A549 (cell line): ENCODE data around the gene BLCAP. TPM values are rescaled to one million over a fixed set of nuclear protein-coding genes. Genes with fewer than 3 reads are reported as not detected.

ENCODE experiments used
- ATAC-seq, 2 experiments: fragments of 200-7000 bp in 1 of 2; fragments of >200 bp in 1 of 2; cut with Nextera tagmentation in 1 of 2; cut with Tn5 transposase in 1 of 2; 3 replicates each; pipeline versions ENCODE4 v1.8.0 to v1.9.1; 2018 to 2020; ENCODE audit warnings: mild to moderate bottlenecking in 1 of 2, moderate library complexity in 1 of 2
- CTCF ChIA-PET: fragments of 300-600 bp; sonication (Branson Sonifier 250); formaldehyde crosslinking; extraction: SDS; loops from one replicate; lab custom pipeline; 2021; ENCODE audit warnings: antibody characterized with exemption, inconsistent platforms; lab: Yijun Ruan, JAX
- POLR2A ChIA-PET: fragments of 350-600 bp; formaldehyde crosslinking; extraction: SDS; loops from one replicate; lab custom pipeline; 2021; ENCODE audit warnings: antibody characterized with exemption, inconsistent platforms; lab: Yijun Ruan, JAX
- DNase-seq, 2 experiments: peaks; one replicate each; pipeline versions ENCODE4 v3.0.0 to v3.0.0-alpha.2; 2011 to 2016; ENCODE audit warnings: low read depth in 1 of 2, low spot score in 1 of 2
- FAIRE-seq: peaks from 2 replicates; lab custom pipeline; 2011; peaks lifted over from hg19 to GRCh38; lab: Jason Lieb, UNC
- H3K27ac ChIP-seq, 2 experiments: fragments of >200 bp; sonication (Bioruptor Twin); formaldehyde crosslinking; 3 replicates each; pipeline ENCODE4 v1.5.1; 2016 to 2017
- H3K4me1 ChIP-seq: fragments of >200 bp; sonication (Bioruptor Twin); formaldehyde crosslinking; 3 replicates; pipeline ENCODE4 v1.6.1; 2016
- H3K4me2 ChIP-seq: fragments of >200 bp; sonication (Bioruptor Twin); formaldehyde crosslinking; 3 replicates; pipeline ENCODE4 v1.6.1; 2016
- H3K4me3 ChIP-seq: fragments of >200 bp; sonication (Bioruptor Twin); formaldehyde crosslinking; 3 replicates; pipeline ENCODE4 v1.5.1; 2016
- H3K9me3 ChIP-seq: fragments of >200 bp; sonication (Bioruptor Twin); formaldehyde crosslinking; 3 replicates; pipeline ENCODE4 v1.6.1; 2016
- ATOH8 ChIP-seq: fragments of 250-450 bp; sonication (Bioruptor Pico); IDR thresholded peaks from 2 replicates; pipeline ENCODE4 v1.5.0; 2020; ENCODE audit warnings: low read depth, mild to moderate bottlenecking, moderate library complexity
- CEBPB ChIP-seq, 2 experiments: fragments of >200 bp in 1 of 2; sonication (Bioruptor Twin) in 1 of 2; formaldehyde crosslinking in 1 of 2; IDR thresholded peaks; 2 replicates each; pipeline ENCODE4 v1.6.1; 2012 to 2016
- E2F6 ChIP-seq: IDR thresholded peaks from 2 replicates; pipeline ENCODE4 v1.6.1; 2012; ENCODE audit warnings: low read depth, borderline replicate concordance
- EHF ChIP-seq: fragments of 250-450 bp; sonication (Bioruptor Pico); IDR thresholded peaks from 2 replicates; pipeline ENCODE4 v1.5.0; 2020; ENCODE audit warnings: mild to moderate bottlenecking
- FOSL2 ChIP-seq, 2 experiments: fragments of 450-650 bp in 1 of 2; fragments of >200 bp in 1 of 2; sonication (Bioruptor Twin) in 1 of 2; formaldehyde crosslinking; IDR thresholded peaks; 2 replicates each; pipeline versions ENCODE4 v1.5.0 to v1.6.1; 2016 to 2020; ENCODE audit warnings: mild to moderate bottlenecking in 1 of 2, moderate library complexity in 1 of 2
- FOXS1 ChIP-seq: fragments of 250-450 bp; sonication (Bioruptor Pico); IDR thresholded peaks from 2 replicates; pipeline ENCODE4 v1.5.0; 2020; ENCODE audit warnings: mild to moderate bottlenecking, moderate library complexity
- HEYL ChIP-seq: fragments of 250-450 bp; sonication (Bioruptor Pico); IDR thresholded peaks from 2 replicates; pipeline ENCODE4 v1.8.0; 2021; ENCODE audit warnings: mild to moderate bottlenecking, moderate library complexity
- HMGXB4 ChIP-seq: fragments of 250-450 bp; sonication (Bioruptor Pico); IDR thresholded peaks from 2 replicates; pipeline ENCODE4 v1.5.0; 2021; ENCODE audit warnings: mild to moderate bottlenecking, moderate library complexity, borderline replicate concordance
- HOXB13 ChIP-seq: fragments of 250-450 bp; sonication (Bioruptor Pico); IDR thresholded peaks from 2 replicates; pipeline ENCODE4 v1.5.0; 2020; ENCODE audit warnings: low read depth, mild to moderate bottlenecking, moderate library complexity
- HOXB5 ChIP-seq: fragments of 250-450 bp; sonication (Bioruptor Pico); IDR thresholded peaks from 2 replicates; pipeline ENCODE4 v1.5.0; 2020; ENCODE audit warnings: mild to moderate bottlenecking, moderate library complexity
- JUN ChIP-seq, 2 experiments: fragments of >200 bp; sonication (Bioruptor Twin); formaldehyde crosslinking; IDR thresholded peaks; 2 replicates in 1 of 2; 3 replicates in 1 of 2; pipeline ENCODE4 v1.6.1; 2016 to 2017
- JUNB ChIP-seq: fragments of >200 bp; sonication (Bioruptor Twin); formaldehyde crosslinking; IDR thresholded peaks from 2 replicates; pipeline ENCODE4 v1.6.1; 2016
- NFE2L2 ChIP-seq: fragments of 150-350 bp; conservative IDR thresholded peaks from 2 replicates; pipeline ENCODE4 v1.6.1; 2014; ENCODE audit warnings: low read length
- NPAS2 ChIP-seq: fragments of 250-450 bp; sonication (Bioruptor Pico); IDR thresholded peaks from 2 replicates; pipeline ENCODE4 v1.8.0; 2022; ENCODE audit warnings: mild to moderate bottlenecking, moderate library complexity, borderline replicate concordance
- POLR2AphosphoS2 ChIP-seq: conservative IDR thresholded peaks from 2 replicates; pipeline ENCODE4 v1.6.1; 2012; ENCODE audit warnings: low read length, improper control_type of control experiment, inconsistent platforms
- RAD21 ChIP-seq, 2 experiments: fragments of >200 bp in 1 of 2; sonication (Bioruptor Twin) in 1 of 2; formaldehyde crosslinking in 1 of 2; IDR thresholded peaks in 1 of 2; conservative IDR thresholded peaks in 1 of 2; 2 replicates in 1 of 2; 3 replicates in 1 of 2; pipeline ENCODE4 v1.6.1; 2012 to 2018; ENCODE audit warnings: inconsistent platforms in 1 of 2
- RARB ChIP-seq: fragments of 250-450 bp; sonication (Bioruptor Pico); IDR thresholded peaks from 2 replicates; pipeline ENCODE4 v1.8.0; 2021; ENCODE audit warnings: mild to moderate bottlenecking, moderate library complexity
- RNF2 ChIP-seq: fragments of 200-600 bp; sonication (generic); IDR thresholded peaks from 2 replicates; pipeline ENCODE4 v1.6.1; 2016; ENCODE audit warnings: low read depth, mild to moderate bottlenecking, antibody characterized with exemption, moderate library complexity, borderline replicate concordance
- SMC3 ChIP-seq: fragments of >200 bp; sonication (Bioruptor Twin); formaldehyde crosslinking; IDR thresholded peaks from 3 replicates; pipeline ENCODE4 v1.6.1; 2018; ENCODE audit warnings: inconsistent platforms
- TFCP2L1 ChIP-seq: fragments of 250-450 bp; sonication (Bioruptor Pico); IDR thresholded peaks from 2 replicates; pipeline ENCODE4 v1.5.0; 2021; ENCODE audit warnings: mild to moderate bottlenecking
- ZNF302 ChIP-seq: fragments of 250-450 bp; sonication (Bioruptor Pico); IDR thresholded peaks from 2 replicates; pipeline ENCODE4 v1.9.0; 2021; ENCODE audit warnings: inconsistent platforms, mild to moderate bottlenecking, moderate library complexity
- ZSCAN20 ChIP-seq: fragments of 250-450 bp; sonication (Bioruptor Pico); IDR thresholded peaks from 2 replicates; pipeline ENCODE4 v1.8.0; 2022; ENCODE audit warnings: mild to moderate bottlenecking, moderate library complexity
- WGBS: methylation state at CpG from one replicate; pipeline ENCODE4 v1.1.6; 2017; ENCODE audit errors: missing lambda C conversion rate; 5-methylcytosine and 5-hydroxymethylcytosine counted together
- polyA plus RNA-seq, 4 experiments: library from polyadenylated mRNA; depleted of rRNA in 3 of 4; stranded (reverse); fragments of >200 nt; fragmentation: RNase III in 1 of 4; extraction: RNeasy Plus Mini Kit Qiagen cat#74134 plus additional on column Dnase treatment in 1 of 4; gene quantifications; 2 replicates in 3 of 4; 3 replicates in 1 of 4; pipeline ENCODE4 v1.2.3, GENCODE V29; 2011 to 2017
- TF ChIP-seq, protein P1 (sequence below): fragments of >200 bp; sonication (Bioruptor Twin); formaldehyde crosslinking; IDR thresholded peaks from 3 replicates; pipeline ENCODE4 v1.5.1; 2016

The BLCAP gene
- polyA plus RNA-seq, 2 of the 4 experiments (the other 2 are of a cell fraction) = 30.3 to 49.0 TPM

DNA sequence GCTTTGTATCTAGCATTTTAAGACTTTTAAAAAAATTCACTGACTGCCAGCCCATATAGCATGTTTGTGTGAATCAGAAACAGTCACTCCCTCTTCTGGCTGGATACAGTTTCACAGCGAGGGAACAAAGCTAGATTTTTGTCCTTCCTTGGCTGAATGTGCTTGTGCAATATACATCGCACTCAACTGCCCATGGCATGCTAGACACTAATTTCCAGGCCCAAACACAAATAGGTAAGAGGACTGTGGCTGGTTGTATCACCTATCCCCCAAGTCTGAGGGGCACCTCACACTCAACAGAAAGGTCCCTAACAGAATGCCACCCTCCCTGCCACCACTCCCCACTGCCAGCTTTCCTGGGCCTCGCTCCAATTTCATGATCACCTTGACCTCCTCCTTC lies 16.2 kb upstream of the BLCAP start:
- CTCF ChIA-PET = interaction anchor here (1.0 to 3.8 kb wide), 4 partner anchors 10 to 275 kb away, joined by 3 to 30 read pairs (median 18); no protein-coding TSS in a partner anchor

DNA sequence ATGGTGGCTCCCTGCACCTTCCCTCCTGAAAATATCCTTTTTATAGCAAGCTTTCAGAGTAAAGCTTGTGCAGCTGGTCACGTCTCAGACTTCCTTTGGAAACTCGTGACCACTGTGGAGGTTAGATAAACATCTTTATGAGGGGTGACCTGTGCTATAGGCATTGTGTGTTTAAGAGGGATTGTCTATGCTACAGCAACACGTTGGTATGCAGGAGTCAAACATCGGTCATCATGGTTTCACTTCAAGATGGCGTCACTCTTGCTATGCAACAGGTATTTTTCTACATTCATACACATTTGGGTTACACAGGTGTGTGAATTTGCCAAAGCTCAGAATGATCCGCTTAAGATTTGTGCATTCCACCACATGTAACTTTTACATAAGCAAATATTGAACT lies 14.6 kb upstream of the BLCAP start:
- peak in 1 of 2 experiments; percentile 63 for DNase-seq
- Histone ChIP-seq H3K9me3 (no peaks in the 10 kb centered on the region), H3K27ac (no peak overlapping the region), H3K4me1 (peaks cover 6% of the 10 kb centered on the region; the same call in 1 of the 3 replicates), H3K4me3 (no peak overlapping the region), H3K4me2 (no peak overlapping the region)
- FAIRE-seq = no peak
- 41% methylated on average over 6 of the region's 6 CpGs for WGBS
- ChIA-PET POLR2A (no interaction called here), CTCF (interaction anchor here (1.0 to 3.8 kb wide), 5 partner anchors 8 to 347 kb away, joined by 4 to 30 read pairs (median 10); partner anchors contain the start of gene BLCAP)
- peak in 1 of 2 experiments; percentile 50; a peak in 3 of 6 replicates for ATAC-seq
- TF ChIP-seq TFCP2L1 (CRISPR knock-in tag) (peak; percentile 57; the same call in 1 of the 2 replicates), FOXS1 (CRISPR knock-in tag) (peak; percentile 93), HOXB13 (CRISPR knock-in tag) (peak; percentile 89), NPAS2 (CRISPR knock-in tag) (0 out of 2 replicates have a peak, but pooled peaks have one; percentile 7), HEYL (CRISPR knock-in tag) (peak; percentile 95), ZNF302 (CRISPR knock-in tag) (0 out of 2 replicates have a peak, but pooled peaks have one; percentile 35), NFE2L2 (no peak), ZSCAN20 (CRISPR knock-in tag) (peak; percentile 88), RARB (CRISPR knock-in tag) (0 out of 2 replicates have a peak, but pooled peaks have one; percentile 62), FOSL2 (IDR thresholded peaks at IDR 0.05) (no peak), FOSL2 (CRISPR knock-in tag; IDR thresholded peaks at IDR 0.05) (peak; percentile 16; the same call in 1 of the 2 replicates), ATOH8 (CRISPR knock-in tag) (peak; percentile 94), RNF2 (no peak), HOXB5 (CRISPR knock-in tag) (peak; percentile 90), SMC3 (no peak), E2F6 (no peak), HMGXB4 (peak; percentile 29; the same call in 1 of the 2 replicates), EHF (CRISPR knock-in tag) (peak; percentile 91), JUN (IDR thresholded peaks at IDR 0.05) (no peak), POLR2AphosphoS2 (no peak)

More for the DNA sequence above, 16.2 kb upstream of the BLCAP start:
- H3K9me3 ChIP-seq = no peaks in the 10 kb centered on the region
- H3K4me3 ChIP-seq = no peak overlapping the region
- no peak overlapping the region for H3K4me2 ChIP-seq
- TF ChIP-seq RAD21 (conservative IDR thresholded peaks at IDR 0.05 in 1 of 2, IDR thresholded peaks at IDR 0.05 in 1 of 2) (0 out of 5 replicates have a peak, but pooled peaks of 1 of the 2 experiments have one; percentile 26), CEBPB (IDR thresholded peaks at IDR 0.05) (peak; percentile 33 to 55; a peak in 3 of 4 replicates), SMC3 (0 out of 3 replicates have a peak, but pooled peaks have one; percentile 11), JUN (IDR thresholded peaks at IDR 0.05) (no peak), JUNB (no peak)
- TF ChIP-seq, protein P1, sequence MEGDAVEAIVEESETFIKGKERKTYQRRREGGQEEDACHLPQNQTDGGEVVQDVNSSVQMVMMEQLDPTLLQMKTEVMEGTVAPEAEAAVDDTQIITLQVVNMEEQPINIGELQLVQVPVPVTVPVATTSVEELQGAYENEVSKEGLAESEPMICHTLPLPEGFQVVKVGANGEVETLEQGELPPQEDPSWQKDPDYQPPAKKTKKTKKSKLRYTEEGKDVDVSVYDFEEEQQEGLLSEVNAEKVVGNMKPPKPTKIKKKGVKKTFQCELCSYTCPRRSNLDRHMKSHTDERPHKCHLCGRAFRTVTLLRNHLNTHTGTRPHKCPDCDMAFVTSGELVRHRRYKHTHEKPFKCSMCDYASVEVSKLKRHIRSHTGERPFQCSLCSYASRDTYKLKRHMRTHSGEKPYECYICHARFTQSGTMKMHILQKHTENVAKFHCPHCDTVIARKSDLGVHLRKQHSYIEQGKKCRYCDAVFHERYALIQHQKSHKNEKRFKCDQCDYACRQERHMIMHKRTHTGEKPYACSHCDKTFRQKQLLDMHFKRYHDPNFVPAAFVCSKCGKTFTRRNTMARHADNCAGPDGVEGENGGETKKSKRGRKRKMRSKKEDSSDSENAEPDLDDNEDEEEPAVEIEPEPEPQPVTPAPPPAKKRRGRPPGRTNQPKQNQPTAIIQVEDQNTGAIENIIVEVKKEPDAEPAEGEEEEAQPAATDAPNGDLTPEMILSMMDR = peak; percentile 32; the same call in 2 of the 3 replicates
- TF ChIP-seq, all 56 proteins: peak for 4
- DNase-seq (peak; percentile 42 to 51), ATAC-seq (peak; percentile 87), FAIRE-seq (no peak)
- Histone ChIP-seq H3K27ac (no peak overlapping the region), H3K4me1 (peaks cover 6% of the 10 kb centered on the region; the same call in 1 of the 3 replicates)
- WGBS = 55% methylated on average over 3 of the region's 3 CpGs
- POLR2A ChIA-PET = interaction anchor here (1.0 kb wide), 1 partner anchor 255 kb away, joined by 3 read pairs; the partner anchor contains the start of gene MANBAL
